Measurements from ENCODE around the gene A2M. TPM values are rescaled to one million over a fixed set of nuclear protein-coding genes. Genes with fewer than 3 reads are reported as not detected.
"Not testable (repeated sequence)": the region's sequence is repeated elsewhere in the genome, so short reads cannot be mapped to it uniquely, and the experiment has no call there.

Gene A2M
- total RNA-seq, 2 donors from 2014 or later = 105 to 201 TPM

DNA sequence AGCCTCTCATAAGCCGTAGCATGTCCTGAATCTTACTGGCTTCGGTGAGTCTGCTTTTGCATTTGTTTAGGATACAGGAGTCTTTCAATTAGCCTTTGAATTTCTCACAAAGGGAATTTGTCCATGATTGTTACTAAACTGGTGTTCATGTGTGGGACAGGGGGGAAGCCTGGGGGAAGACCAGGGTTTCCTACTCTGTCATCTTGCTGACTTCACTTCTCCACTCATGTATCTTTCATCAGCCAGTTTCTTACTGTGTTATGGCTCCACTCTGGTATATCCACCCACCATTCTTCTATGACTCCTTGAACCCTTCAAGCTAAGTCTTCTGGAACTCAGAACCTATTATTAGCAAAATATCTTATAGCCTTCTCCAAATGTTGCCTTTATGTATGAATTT lies 31.7 kb upstream of the A2M start:
- no peaks in the 10 kb centered on the region for H3K4me1 ChIP-seq
- DNase-seq = no peak
- TF ChIP-seq, protein P1, sequence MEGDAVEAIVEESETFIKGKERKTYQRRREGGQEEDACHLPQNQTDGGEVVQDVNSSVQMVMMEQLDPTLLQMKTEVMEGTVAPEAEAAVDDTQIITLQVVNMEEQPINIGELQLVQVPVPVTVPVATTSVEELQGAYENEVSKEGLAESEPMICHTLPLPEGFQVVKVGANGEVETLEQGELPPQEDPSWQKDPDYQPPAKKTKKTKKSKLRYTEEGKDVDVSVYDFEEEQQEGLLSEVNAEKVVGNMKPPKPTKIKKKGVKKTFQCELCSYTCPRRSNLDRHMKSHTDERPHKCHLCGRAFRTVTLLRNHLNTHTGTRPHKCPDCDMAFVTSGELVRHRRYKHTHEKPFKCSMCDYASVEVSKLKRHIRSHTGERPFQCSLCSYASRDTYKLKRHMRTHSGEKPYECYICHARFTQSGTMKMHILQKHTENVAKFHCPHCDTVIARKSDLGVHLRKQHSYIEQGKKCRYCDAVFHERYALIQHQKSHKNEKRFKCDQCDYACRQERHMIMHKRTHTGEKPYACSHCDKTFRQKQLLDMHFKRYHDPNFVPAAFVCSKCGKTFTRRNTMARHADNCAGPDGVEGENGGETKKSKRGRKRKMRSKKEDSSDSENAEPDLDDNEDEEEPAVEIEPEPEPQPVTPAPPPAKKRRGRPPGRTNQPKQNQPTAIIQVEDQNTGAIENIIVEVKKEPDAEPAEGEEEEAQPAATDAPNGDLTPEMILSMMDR (IDR thresholded peaks at IDR 0.05) = no peak
- H3K9ac ChIP-seq (ENCODE audit: low read depth in 2 of 2, low read length in 2 of 2) = no peak overlapping the region
- H3K27ac ChIP-seq = no peak overlapping the region
- no peaks in the 10 kb centered on the region for H3K27me3 ChIP-seq
- H3K9me3 ChIP-seq = no peaks in the 10 kb centered on the region
- intact Hi-C loops (cut with DNase I) = no loop called here
- H3K4me3 ChIP-seq = no peak overlapping the region
- H3K36me3 ChIP-seq = no peaks in the 10 kb centered on the region

DNA sequence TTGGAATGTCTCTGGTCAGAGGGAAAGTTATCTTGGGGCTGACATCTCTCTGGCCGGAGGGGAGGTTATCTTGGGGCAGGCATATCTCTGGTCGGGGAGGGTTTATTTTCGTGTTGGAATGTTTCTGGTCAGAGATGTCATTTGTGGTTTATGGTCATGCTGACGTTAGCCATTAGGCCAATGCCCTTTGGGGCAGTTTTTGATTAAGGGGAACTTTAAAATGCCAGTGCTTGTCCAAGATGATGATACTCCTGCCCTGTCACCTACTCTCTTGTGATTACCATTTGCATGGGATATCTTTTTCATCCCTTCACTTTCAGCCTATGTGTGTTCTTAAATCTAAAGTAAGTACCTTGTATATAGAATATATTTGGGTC lies 29.0 kb upstream of the A2M start:
- H3K9ac ChIP-seq (ENCODE audit: low read depth in 2 of 2, low read length in 2 of 2) = no peak overlapping the region
- no peaks in the 10 kb centered on the region for H3K9me3 ChIP-seq
- TF ChIP-seq, protein P1 (IDR thresholded peaks at IDR 0.05) = no peak
- intact Hi-C loops (cut with DNase I) = no loop called here
- no peaks in the 10 kb centered on the region for H3K4me1 ChIP-seq
- H3K36me3 ChIP-seq = no peaks in the 10 kb centered on the region
- no peak overlapping the region for H3K4me3 ChIP-seq
- H3K27me3 ChIP-seq = no peaks in the 10 kb centered on the region
- no peak for DNase-seq
- no peak overlapping the region for H3K27ac ChIP-seq

DNA sequence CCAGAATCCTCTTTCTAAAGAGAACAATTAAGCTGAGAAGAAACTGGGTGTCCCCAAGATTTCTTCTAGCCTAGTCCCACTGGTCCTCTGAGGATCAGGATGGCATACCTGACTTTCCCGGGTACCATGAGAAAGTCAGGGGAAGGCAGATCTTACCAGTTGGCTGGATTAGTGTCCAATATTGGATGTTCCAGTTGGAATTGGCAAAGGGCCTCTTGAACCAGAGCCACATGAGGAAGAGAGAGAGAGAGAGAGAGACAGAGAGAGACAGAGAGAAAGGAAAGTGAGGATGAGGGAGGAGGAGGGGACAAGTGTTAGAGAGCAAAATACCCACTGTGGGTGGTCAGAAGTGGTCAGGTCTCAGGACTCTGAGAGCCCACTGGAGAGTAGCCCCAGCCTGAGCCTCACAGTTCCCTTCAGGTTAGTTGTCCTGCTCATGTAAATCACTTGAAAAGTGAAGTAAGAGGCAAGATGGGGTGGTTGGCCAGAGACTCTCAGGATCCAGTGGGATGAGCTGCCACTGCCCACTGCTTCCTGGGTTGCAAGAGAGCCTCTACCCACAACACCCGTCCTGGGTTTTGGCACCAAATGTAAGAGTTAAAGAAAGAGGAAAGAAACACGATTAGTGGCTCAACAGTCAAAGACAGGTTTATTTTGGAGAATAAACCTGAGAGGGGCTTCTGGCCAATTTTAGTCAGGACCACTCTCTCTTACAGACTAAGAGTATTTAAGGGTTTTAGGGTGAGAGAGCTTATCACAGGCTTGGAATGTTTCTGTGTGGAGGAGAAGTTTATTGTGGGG lies 28.4 kb upstream of the A2M start:
- Histone ChIP-seq H3K9ac (ENCODE audit: low read depth in 2 of 2, low read length in 2 of 2) (no peak overlapping the region), H3K27ac (no peak overlapping the region), H3K36me3 (no peaks in the 10 kb centered on the region), H3K27me3 (no peaks in the 10 kb centered on the region), H3K4me3 (no peak overlapping the region), H3K9me3 (no peaks in the 10 kb centered on the region), H3K4me1 (no peaks in the 10 kb centered on the region)
- no peak for DNase-seq
- TF ChIP-seq, protein P1 (IDR thresholded peaks at IDR 0.05) = no peak
- intact Hi-C loops (cut with DNase I) = no loop called here

DNA sequence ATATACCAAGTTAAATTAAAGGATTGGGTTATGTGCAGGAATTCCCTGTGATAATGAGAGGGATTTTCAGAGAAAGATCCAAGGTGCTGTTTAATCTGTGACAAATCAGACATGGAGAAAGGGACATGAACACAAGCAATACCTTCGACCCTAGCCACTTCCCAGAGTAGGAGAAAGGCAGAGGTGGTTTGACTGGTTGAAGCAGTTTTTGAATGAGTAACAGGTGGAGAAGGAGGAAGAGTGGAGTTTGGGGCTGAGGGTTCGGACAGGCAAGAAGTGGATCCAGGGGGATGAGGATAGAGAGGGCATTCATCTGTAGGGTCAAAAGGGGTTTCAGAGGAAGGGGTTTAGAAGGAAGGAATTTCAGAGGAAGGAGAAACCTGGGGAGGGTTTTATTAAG lies 27.4 kb upstream of the A2M start:
- H3K27ac ChIP-seq = no peak overlapping the region
- no peaks in the 10 kb centered on the region for H3K9me3 ChIP-seq
- H3K9ac ChIP-seq (ENCODE audit: low read depth in 2 of 2, low read length in 2 of 2) = no peak overlapping the region
- TF ChIP-seq, protein P1 (IDR thresholded peaks at IDR 0.05) = no peak
- no peak overlapping the region for H3K4me3 ChIP-seq
- intact Hi-C loops (cut with DNase I) = no loop called here
- H3K27me3 ChIP-seq = no peaks in the 10 kb centered on the region
- H3K4me1 ChIP-seq = no peaks in the 10 kb centered on the region
- DNase-seq = no peak
- H3K36me3 ChIP-seq = no peaks in the 10 kb centered on the region

DNA sequence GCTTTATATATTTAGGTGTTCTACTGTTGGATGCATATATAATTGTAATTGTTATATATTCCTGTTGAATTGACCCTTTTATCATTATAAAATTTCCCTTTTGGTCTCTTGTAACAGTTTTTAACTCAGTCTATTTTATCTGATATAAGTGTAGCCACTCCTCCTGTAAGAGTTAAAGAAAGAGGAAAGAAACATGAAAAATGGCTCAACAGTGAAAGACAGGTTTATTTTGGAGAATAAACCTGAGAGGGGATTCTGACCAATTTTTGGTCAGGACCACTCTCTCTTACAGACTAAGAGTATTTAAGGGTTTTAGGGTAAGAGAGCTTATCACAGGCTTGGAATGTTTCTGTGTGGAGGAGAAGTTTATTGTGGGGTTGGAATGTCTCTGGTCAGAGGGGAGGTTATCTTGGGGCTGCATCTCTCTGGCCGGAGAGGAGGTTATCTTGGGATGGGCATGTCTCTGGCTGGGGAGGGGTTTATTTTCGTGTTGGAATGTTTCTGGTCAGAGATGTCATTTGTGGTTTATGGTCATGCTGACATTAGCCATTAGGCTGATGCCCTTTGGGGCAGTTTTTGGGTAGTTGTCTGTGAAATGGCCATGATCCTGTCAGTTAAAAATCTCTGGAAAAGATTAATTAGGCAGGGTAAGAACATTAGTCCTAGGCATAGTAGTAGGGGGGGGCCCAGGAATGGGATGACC lies 24.0 kb upstream of the A2M start:
- H3K27me3 ChIP-seq; intact Hi-C loops (cut with DNase I); H3K4me1 ChIP-seq; H3K9me3 ChIP-seq; H3K36me3 ChIP-seq; H3K4me3 ChIP-seq; DNase-seq; H3K9ac ChIP-seq (ENCODE audit: low read depth in 2 of 2, low read length in 2 of 2); H3K27ac ChIP-seq: not testable (repeated sequence)

DNA sequence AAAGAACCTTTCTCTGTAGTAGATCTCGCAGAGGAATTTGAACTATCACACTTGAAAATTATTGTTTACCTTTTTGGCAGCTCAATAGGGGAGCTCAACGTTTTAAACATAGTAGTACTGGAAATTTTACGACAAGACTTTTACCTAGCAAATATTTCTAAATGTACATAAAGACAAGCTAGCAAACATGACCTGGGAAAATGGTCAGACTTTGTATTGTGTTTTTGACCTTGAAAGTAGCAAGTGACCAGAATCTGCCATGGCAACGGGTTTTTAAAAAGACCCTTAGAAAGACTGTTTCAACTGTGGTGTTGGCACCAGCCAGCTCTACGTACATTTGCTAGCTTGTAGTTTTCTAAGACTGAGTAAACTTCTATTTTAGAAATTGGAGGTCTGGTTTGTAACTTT lies 20.2 kb upstream of the A2M start:
- H3K27ac ChIP-seq = no peak overlapping the region
- no peaks in the 10 kb centered on the region for H3K27me3 ChIP-seq
- no peak overlapping the region for H3K4me3 ChIP-seq
- no peaks in the 10 kb centered on the region for H3K4me1 ChIP-seq
- TF ChIP-seq, protein P1 (IDR thresholded peaks at IDR 0.05) = no peak
- intact Hi-C loops (cut with DNase I) = no loop called here
- no peaks in the 10 kb centered on the region for H3K9me3 ChIP-seq
- H3K36me3 ChIP-seq = no peaks in the 10 kb centered on the region
- DNase-seq = no peak
- H3K9ac ChIP-seq (ENCODE audit: low read depth in 2 of 2, low read length in 2 of 2) = no peak overlapping the region

All from colonic mucosa (tissue), 4 donors.